Stimulated activated CD4-positive, alpha-beta T cell treated with anti-CD3 and anti-CD28 coated beads, Interleukin-1b, Interleukin-23, amount 100 ng/mL, for 4 hours (primary cell): ENCODE data around the gene ACSF2.
"Not testable (repeated sequence)": the region's sequence is repeated elsewhere in the genome, so short reads cannot be mapped to it uniquely, and the experiment has no call there.

Experiments used
- DNase-seq, 2 donors: peaks; one replicate each; pipeline ENCODE4 v3.0.0-alpha.2; 2020; ENCODE audit warnings: low read depth in 2 of 2

The ACSF2 gene

DNA sequence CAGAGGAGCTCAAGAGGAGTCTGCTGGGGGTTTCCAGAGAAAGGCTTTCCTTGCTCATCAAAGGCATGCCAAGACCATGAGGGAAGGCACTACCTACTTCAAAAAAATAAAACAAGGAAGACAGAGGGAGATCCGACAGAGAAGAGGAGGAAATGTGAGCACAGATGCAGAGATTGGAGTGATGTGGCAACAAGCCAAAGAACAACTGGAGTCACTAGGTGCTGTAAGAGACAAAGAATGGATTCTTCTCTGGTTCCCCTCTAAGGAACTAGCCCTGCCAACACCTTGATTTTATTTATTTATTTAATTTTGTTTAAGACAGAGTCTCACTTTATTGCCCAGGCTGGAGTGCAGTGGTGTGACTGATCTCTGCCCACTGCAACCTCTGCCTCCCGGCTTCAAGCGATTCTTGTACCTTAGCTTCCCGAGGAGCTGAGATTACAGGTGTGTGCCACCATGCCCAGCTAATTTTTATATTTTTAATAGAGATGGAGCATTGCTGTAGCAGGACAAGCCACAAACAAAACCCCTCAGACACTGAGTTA lies 13.8 kb upstream of the ACSF2 start:
- DNase-seq, result no peak

- DNase-seq, result no peak
Measured at GRCh38 chr17:50414808-50415207, 11.2 kb upstream of the ACSF2 start.

DNA sequence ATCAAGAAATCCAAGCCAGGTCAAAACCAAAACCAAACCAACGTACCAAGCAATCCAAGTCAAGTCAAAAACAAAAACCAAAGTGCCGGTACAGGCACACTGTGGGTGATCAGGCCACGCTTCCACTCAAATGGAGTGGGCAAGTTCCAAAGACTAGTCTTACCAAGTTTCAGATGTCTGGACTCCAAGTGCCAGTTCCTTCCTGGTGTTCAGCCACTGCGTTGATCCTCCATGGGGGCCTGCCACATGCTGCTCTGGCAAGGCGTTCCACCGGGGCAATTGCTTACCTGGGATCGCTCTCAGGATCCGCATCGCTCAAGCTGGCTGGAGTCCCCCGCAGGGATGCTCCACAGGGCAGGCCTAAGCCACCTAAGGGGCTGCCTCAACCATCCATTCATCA lies 6.4 kb upstream of the ACSF2 start:
- DNase-seq, result not testable (repeated sequence)

GRCh38 chr17:50420419-50421112 lies 5.5 kb upstream of the ACSF2 start:
- DNase-seq, result no peak

- DNase-seq, result no peak
Measured at GRCh38 chr17:50421308-50422051, 4.5 kb upstream of the ACSF2 start.

DNA sequence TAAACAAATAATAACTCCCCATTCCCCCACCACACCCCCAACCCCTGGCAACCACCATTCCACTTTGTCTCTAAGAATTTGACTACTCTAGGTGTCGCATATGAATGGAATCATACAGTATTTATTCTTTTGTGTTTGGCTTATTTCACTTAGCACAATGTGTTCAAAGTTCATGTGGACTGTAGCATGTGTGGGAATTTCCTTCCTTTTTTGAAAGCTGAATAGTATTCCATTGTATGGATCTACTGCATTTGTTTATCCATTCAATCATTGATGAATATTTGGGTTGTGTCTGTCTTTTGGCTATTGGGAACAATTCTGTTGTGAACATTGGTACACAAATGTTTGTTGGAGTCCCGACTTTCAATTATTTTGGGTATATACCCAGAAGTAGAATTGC lies 3.3 kb upstream of the ACSF2 start:
- DNase-seq, result no peak

DNA sequence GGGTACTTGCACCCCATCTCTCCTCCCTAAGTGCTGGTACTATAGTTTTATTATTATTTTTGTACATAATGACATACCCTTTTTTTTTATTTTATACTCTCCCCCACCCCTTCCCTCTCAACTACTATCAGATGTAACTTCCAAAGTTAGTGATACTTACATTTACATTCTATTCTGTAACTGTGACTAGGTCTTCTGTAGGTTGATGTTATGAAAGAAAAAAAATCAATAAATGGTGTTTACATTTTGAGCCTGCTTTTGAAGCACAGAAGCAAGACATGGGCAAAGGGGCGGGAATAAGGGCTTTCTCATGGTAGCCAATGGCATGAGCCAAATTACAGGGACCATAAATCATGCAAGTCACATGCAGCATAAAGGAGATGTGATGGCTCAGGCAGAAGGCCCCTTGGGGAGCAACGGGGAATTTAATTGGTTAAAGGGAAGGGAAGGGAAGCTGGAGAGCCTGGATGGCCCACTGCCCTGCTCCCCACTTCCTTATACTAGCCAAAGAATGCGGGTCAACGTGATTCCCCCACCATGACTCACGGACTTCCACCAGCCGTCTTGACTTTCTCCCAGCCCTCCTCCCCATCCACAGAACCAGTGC lies 2.4 kb upstream of the ACSF2 start:
- no peak for DNase-seq

DNA sequence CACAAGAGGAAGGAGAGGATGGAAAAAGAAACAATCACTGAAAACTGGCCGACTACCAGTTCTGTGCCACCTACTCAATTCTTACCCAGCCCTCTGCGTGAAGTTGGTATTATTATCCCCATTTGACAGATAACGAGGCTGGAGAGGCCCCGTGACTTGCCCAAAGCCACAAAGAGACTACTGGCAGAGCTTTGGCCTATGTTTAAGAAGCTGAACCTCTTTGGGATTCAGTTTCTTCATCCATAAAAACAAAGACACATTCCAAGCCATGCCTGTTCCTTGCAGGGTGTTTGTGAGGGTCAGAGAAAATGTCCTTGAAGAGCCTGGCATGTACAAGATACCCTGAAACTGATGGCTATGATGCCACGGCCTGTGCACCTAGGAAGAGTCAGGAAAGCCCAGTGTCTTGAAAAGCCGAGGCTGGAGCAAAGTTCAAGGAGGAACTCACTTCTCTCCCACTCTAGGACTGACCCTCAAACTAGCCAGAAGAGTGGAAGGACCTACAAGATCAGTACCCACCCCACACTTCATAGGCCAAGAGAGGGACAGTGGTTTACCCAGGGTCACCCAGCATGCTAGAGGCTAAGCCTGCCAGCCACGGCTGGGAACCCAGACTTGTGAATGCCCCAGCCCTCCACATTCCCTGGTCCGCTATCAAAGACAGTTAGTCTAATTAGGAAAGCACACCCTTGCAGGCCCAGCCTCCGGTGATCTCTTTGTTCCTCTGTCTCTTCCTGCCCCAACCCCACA lies 1.6 kb upstream of the ACSF2 start:
- DNase-seq, result no peak

DNA sequence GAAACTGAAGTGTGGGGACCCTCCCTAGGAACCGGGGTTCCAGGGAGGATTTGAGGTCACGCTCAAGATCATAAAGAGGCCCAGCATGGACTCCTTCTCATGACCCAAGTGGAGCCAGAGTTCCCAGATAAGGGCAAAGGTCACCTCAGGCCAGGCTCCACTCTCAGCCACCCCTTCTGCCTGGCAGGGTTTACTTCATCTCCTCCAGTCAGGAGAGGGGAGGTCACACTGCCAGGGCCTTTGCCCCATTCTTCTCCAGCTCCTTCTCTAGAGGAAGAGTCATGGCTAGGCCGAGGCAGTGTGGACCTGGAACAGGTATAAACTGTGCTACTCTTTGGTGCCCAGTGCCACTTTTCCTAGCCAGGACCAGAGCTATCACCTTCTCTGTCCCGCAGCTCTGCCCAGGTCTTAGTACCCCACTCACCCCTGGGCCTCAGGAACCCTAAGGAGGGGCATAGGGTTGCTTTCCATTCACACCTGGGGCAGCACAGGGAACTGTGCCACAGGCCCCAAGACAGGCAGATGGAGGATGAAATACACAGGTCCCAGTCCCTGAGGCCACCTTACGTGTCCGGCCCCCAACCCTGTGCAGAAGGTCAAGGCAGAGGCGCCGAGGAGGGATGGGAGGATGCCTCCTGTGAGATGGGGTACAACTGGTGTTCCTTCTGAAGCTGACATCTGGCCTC lies 879 bp upstream of the ACSF2 start:
- DNase-seq, result no peak

DNA sequence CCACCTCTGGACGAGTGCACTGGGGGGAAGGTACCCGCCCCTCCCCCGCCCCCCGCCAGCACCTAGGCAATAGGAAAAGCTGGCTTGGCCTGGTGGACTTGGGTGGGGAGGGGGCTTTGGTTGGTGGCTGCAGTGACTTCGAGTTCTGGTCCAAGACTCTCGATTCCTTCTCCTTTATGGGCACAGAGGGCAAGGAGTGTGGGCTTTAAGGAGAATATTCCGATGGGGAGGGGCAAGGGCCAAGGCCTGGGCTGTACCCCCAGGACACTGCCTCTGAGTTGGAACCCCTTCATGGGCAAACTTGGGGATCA lies 409 bp downstream of the ACSF2 start:
- no peak for DNase-seq

DNA sequence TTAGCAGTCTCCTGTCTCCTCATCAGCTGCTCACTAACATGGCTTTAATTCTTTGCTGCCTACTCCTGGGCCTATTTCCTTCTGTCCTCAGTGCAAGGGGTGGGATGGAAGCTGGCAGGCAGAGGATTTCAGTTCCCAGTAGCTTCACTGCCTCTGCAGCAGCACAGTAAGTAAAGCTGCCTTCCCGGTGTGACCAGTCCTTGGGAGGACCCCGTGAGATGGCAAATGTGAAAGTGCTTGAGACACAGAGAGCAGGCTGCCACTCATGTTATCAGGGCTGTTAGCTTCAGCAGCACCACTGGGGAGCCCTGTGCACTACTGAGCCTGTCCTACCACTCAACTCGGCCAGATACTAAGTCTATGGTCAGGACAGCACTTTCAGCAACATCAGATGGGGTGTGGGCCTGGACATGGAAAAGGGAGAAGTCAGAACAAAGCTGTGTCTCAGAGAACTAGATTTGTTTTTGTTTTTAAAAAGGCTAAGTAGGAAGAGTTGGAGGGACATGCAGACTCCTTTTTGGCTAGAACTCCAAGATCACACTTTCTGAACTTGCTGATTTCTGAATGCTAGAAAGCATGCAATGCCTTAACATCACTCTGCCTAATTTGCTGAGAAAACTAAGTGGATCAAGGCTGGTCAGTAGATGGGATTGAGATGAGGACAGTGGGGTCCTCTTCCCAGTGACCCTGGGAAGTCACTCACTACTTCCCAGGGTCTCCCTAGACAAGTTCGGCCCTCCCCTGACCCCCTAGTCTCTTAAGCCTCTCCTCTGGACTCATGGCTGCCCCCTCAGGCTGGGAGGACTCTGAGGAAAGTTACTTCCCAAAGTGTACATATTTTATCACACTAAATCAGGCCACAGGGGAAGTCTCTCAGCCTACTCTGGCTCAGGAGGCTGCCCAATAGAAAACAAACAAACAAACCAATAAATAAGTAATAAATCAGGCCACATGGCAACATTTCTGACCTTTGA lies 1.1 kb downstream of the ACSF2 start:
- no peak for DNase-seq

- not testable (repeated sequence) for DNase-seq
Measured at GRCh38 chr17:50428126-50428525, 2.1 kb downstream of the ACSF2 start.

- DNase-seq, result no peak
Measured at GRCh38 chr17:50428831-50429424, 2.9 kb downstream of the ACSF2 start.

- no peak for DNase-seq
Measured at GRCh38 chr17:50429793-50430192, 3.8 kb downstream of the ACSF2 start.

DNA sequence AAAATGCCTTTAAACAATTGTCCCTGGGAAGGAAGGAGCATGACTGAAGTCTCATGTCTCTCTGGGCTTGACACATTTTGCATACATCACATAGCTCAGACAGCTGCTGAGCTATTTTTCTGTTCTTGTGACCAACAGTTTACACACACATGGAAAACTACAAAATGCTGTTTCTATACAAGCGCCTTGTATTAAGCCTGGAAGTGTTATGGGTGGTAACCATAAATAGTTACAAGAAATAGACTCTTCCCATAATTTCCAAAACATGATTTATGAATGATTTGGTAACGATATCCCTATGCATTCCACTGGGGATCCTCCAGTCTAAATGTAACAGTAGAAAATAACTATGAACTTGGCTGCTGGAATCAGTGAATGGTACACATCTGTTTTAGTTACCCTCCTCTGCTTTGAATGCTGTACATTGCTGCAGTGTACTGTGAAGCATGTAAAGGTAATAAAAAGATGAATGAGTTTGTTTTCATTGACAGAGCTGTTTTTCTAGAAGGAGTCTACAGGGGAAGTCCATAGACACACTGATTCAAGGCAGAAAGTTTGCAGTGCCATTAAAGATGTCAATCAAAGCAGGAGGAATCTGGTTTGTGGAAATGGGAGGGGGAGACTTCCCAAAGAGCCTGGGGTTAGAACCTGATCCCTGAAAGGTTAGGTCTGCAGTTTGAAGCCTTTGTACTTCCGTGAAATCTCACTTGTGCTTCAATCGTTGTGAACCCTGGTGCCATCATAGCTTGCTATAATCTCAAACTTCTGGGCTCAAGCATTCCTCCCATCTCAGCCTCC lies 5.0 kb downstream of the ACSF2 start:
- DNase-seq, result no peak

GRCh38 chr17:50432125-50432762 lies 6.2 kb downstream of the ACSF2 start:
- DNase-seq, result no peak

DNA sequence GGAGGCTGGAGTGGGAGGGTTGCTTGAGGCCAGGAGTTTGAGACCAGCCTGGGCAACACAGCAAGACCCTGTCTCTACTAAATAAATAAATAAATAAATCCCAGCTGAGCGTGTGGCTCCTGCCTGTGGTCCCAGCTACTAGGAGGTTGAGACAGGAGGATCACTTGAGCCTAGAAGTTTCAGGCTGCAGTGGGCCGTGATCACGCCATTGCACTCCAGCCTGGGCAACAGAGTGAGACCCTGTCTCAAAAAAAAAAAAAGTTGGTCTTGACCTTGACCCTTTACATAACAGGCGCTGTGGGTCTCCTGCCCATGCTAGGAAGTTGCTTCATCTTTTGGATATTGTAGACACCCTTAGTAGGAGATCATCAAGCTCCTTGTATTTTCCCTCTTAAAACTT lies 11.4 kb downstream of the ACSF2 start:
- DNase-seq, result no peak

- no peak for DNase-seq
Measured at GRCh38 chr17:50439008-50439407, 13.0 kb downstream of the ACSF2 start.
